SW480 (cell line): ENCODE measurements around the gene MED17.
A peak's percentile ranks its signal among the peaks of the same experiment; 100 is the strongest.
"Not testable (repeated sequence)": the region's sequence is repeated elsewhere in the genome, so short reads cannot be mapped to it uniquely, and the experiment has no call there.

Experiments
- DNase-seq: peaks from one replicate; pipeline ENCODE4 v3.0.0-alpha.2; 2016; ENCODE audit warnings: low spot score

MED17 gene

GRCh38 chr11:93757924-93758865, 25.9 kb upstream of the MED17 start:
- DNase-seq, result no peak

GRCh38 chr11:93759123-93759522, 25.0 kb upstream of the MED17 start:
- DNase-seq, result not testable (repeated sequence)

GRCh38 chr11:93761910-93762309, 22.2 kb upstream of the MED17 start:
- DNase-seq, result no peak

- DNase-seq, result no peak
These were observed 18.5 kb upstream of the MED17 start for GRCh38 chr11:93765551-93765950.

GRCh38 chr11:93766504-93766903, 17.6 kb upstream of the MED17 start:
- DNase-seq, result no peak

- DNase-seq, result no peak
These were observed 17.1 kb upstream of the MED17 start for GRCh38 chr11:93767018-93767417.

GRCh38 chr11:93770160-93770559, 13.9 kb upstream of the MED17 start:
- DNase-seq, result no peak

GRCh38 chr11:93772123-93772522, 12.0 kb upstream of the MED17 start:
- peak; percentile 15 for DNase-seq

GRCh38 chr11:93773045-93773477, 11.0 kb upstream of the MED17 start:
- DNase-seq, result no peak

- DNase-seq, result no peak
These were observed 10.4 kb upstream of the MED17 start for GRCh38 chr11:93773601-93774200.

- not testable (repeated sequence) for DNase-seq
These were observed 9.5 kb upstream of the MED17 start for GRCh38 chr11:93774560-93774959.

- DNase-seq, result no peak
These were observed 8.8 kb upstream of the MED17 start for GRCh38 chr11:93775289-93775688.

- DNase-seq, result no peak
These were observed 720 bp upstream of the MED17 start for GRCh38 chr11:93783362-93783761.

- no peak for DNase-seq
These were observed 327 bp upstream of the MED17 start for GRCh38 chr11:93783765-93784144.

- no peak for DNase-seq
These were observed 866 bp downstream of the MED17 start for GRCh38 chr11:93784935-93785360.

- DNase-seq, result no peak
These were observed 7.4 kb downstream of the MED17 start for GRCh38 chr11:93791493-93791892.

- no peak for DNase-seq
These were observed 12.6 kb downstream of the MED17 start for GRCh38 chr11:93796441-93797231.

- DNase-seq, result no peak
These were observed 17.3 kb downstream of the MED17 start for GRCh38 chr11:93801366-93801765.

GRCh38 chr11:93804879-93805278, 20.8 kb downstream of the MED17 start:
- no peak for DNase-seq

- DNase-seq, result no peak
These were observed 23.9 kb downstream of the MED17 start for GRCh38 chr11:93807980-93808379.

- DNase-seq, result no peak
These were observed 29.9 kb downstream of the MED17 start for GRCh38 chr11:93813974-93814373.

GRCh38 chr11:93814966-93815633, 31.0 kb downstream of the MED17 start:
- DNase-seq, result no peak
